ENCODE data around the gene MRO. TPM values are rescaled to one million over a fixed set of nuclear protein-coding genes. Genes with fewer than 3 reads are reported as not detected.

Gene MRO
- polyA plus RNA-seq, 1 of the 3 experiments (the other 2 are of a cell fraction), result not detected

GRCh38 chr18:50793641-50794565, 25.9 kb downstream of the MRO start:
- Histone ChIP-seq H3K9me3 (no peaks in the 10 kb centered on the region), H2AFZ (ENCODE audit: low read depth) (no peak overlapping the region), H4K20me1 (ENCODE audit: insufficient read depth) (no peaks in the 10 kb centered on the region), H3K9ac (no peak overlapping the region), H3K4me2 (no peak overlapping the region), H3K79me2 (ENCODE audit: insufficient read depth) (no peaks in the 10 kb centered on the region), H3K36me3 (replicated peaks in 1 of 2; ENCODE audit: control insufficient read depth in 1 of 2, insufficient read depth in 2 of 2, low read length in 1 of 2) (no peaks in the 10 kb centered on the region), H3K4me3 (ENCODE audit: low read depth in 2 of 2, low read length in 1 of 2) (no peak overlapping the region), H3K27ac (ENCODE audit: low read depth in 2 of 2, low read length in 1 of 2) (no peak overlapping the region), H3K9me2 (no peaks in the 10 kb centered on the region), H3K27me3 (ENCODE audit: insufficient read depth) (no peaks in the 10 kb centered on the region; the same call in 1 of the 2 replicates), H3K4me1 (ENCODE audit: control insufficient read depth in 1 of 2, insufficient read depth in 2 of 2, low read depth in 1 of 2, low read length in 1 of 2) (no peaks in the 10 kb centered on the region; a peak in 1 of 4 replicates), H3F3A (replicated peaks; ENCODE audit: insufficient read depth) (no peaks in the 10 kb centered on the region)
- 53% methylated on average over 10 of the region's 10 CpGs for WGBS (ENCODE audit: low lambda C conversion rate)
- TF ChIP-seq YY1 (IDR thresholded peaks at IDR 0.05; ENCODE audit: low read depth) (no peak), NFIC (IDR thresholded peaks at IDR 0.05; ENCODE audit: borderline replicate concordance) (no peak), SMC3 (IDR thresholded peaks at IDR 0.05; ENCODE audit: low read depth, low read length) (no peak), MXI1 (IDR thresholded peaks at IDR 0.05; ENCODE audit: low read depth, low read length) (no peak), POLR2AphosphoS5 (IDR thresholded peaks at IDR 0.05; ENCODE audit: low read depth, low read length) (no peak), USF1 (IDR thresholded peaks at IDR 0.05; ENCODE audit: borderline replicate concordance, low read depth) (no peak), MEF2A (IDR thresholded peaks at IDR 0.05; ENCODE audit: borderline replicate concordance, low read depth) (no peak), FOSL2 (IDR thresholded peaks at IDR 0.05; ENCODE audit: borderline replicate concordance, low read depth) (no peak), EP300 (IDR thresholded peaks at IDR 0.05; ENCODE audit: borderline replicate concordance in 1 of 2, low read depth in 1 of 2, low read length in 1 of 2) (no peak), FOXM1 (IDR thresholded peaks at IDR 0.05; ENCODE audit: low read depth) (no peak), TCF12 (IDR thresholded peaks at IDR 0.05) (no peak)
- TF ChIP-seq, protein P1, sequence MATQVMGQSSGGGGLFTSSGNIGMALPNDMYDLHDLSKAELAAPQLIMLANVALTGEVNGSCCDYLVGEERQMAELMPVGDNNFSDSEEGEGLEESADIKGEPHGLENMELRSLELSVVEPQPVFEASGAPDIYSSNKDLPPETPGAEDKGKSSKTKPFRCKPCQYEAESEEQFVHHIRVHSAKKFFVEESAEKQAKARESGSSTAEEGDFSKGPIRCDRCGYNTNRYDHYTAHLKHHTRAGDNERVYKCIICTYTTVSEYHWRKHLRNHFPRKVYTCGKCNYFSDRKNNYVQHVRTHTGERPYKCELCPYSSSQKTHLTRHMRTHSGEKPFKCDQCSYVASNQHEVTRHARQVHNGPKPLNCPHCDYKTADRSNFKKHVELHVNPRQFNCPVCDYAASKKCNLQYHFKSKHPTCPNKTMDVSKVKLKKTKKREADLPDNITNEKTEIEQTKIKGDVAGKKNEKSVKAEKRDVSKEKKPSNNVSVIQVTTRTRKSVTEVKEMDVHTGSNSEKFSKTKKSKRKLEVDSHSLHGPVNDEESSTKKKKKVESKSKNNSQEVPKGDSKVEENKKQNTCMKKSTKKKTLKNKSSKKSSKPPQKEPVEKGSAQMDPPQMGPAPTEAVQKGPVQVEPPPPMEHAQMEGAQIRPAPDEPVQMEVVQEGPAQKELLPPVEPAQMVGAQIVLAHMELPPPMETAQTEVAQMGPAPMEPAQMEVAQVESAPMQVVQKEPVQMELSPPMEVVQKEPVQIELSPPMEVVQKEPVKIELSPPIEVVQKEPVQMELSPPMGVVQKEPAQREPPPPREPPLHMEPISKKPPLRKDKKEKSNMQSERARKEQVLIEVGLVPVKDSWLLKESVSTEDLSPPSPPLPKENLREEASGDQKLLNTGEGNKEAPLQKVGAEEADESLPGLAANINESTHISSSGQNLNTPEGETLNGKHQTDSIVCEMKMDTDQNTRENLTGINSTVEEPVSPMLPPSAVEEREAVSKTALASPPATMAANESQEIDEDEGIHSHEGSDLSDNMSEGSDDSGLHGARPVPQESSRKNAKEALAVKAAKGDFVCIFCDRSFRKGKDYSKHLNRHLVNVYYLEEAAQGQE (IDR thresholded peaks at IDR 0.05; ENCODE audit: low read depth, low read length), result no peak
- CTCF ChIA-PET, result interaction anchor here (1.4 kb wide), 1 partner anchor 16 kb away, joined by 3 read pairs; no protein-coding TSS in a partner anchor
- no peak for DNase-seq
- POLR2A ChIA-PET, result no interaction called here

- H3K9ac ChIP-seq, result no peak overlapping the region
- no peaks in the 10 kb centered on the region for H3K79me2 ChIP-seq (ENCODE audit: insufficient read depth)
- H3K9me3 ChIP-seq, result no peaks in the 10 kb centered on the region
- POLR2A ChIA-PET, result no interaction called here
- no peak overlapping the region for H3K27ac ChIP-seq (ENCODE audit: low read depth in 2 of 2, low read length in 1 of 2)
- no peaks in the 10 kb centered on the region for H3F3A ChIP-seq (replicated peaks; ENCODE audit: insufficient read depth)
- CTCF ChIA-PET, result interaction anchor here (1.4 kb wide), 1 partner anchor 17 kb away, joined by 3 read pairs; no protein-coding TSS in a partner anchor
- no peaks in the 10 kb centered on the region; a peak in 1 of 4 replicates for H3K4me1 ChIP-seq (ENCODE audit: control insufficient read depth in 1 of 2, insufficient read depth in 2 of 2, low read depth in 1 of 2, low read length in 1 of 2)
- no peak for DNase-seq
- H3K9me2 ChIP-seq, result no peaks in the 10 kb centered on the region
- no peaks in the 10 kb centered on the region; the same call in 1 of the 2 replicates for H3K27me3 ChIP-seq (ENCODE audit: insufficient read depth)
- H4K20me1 ChIP-seq (ENCODE audit: insufficient read depth), result no peaks in the 10 kb centered on the region
- no peak overlapping the region for H2AFZ ChIP-seq (ENCODE audit: low read depth)
- H3K36me3 ChIP-seq (replicated peaks in 1 of 2; ENCODE audit: control insufficient read depth in 1 of 2, insufficient read depth in 2 of 2, low read length in 1 of 2), result no peaks in the 10 kb centered on the region
- WGBS (ENCODE audit: low lambda C conversion rate), result 73% methylated on average over 5 of the region's 5 CpGs
- H3K4me3 ChIP-seq (ENCODE audit: low read depth in 2 of 2, low read length in 1 of 2), result no peak overlapping the region
- no peak overlapping the region for H3K4me2 ChIP-seq
- TF ChIP-seq EZH2phosphoT487 (IDR thresholded peaks at IDR 0.05; ENCODE audit: borderline replicate concordance, low read depth), result no peak
- no peak for TF ChIP-seq MEF2A (IDR thresholded peaks at IDR 0.05; ENCODE audit: borderline replicate concordance, low read depth)
- TF ChIP-seq POLR2AphosphoS5 (IDR thresholded peaks at IDR 0.05; ENCODE audit: low read depth, low read length), result no peak
- TF ChIP-seq, protein P2, sequence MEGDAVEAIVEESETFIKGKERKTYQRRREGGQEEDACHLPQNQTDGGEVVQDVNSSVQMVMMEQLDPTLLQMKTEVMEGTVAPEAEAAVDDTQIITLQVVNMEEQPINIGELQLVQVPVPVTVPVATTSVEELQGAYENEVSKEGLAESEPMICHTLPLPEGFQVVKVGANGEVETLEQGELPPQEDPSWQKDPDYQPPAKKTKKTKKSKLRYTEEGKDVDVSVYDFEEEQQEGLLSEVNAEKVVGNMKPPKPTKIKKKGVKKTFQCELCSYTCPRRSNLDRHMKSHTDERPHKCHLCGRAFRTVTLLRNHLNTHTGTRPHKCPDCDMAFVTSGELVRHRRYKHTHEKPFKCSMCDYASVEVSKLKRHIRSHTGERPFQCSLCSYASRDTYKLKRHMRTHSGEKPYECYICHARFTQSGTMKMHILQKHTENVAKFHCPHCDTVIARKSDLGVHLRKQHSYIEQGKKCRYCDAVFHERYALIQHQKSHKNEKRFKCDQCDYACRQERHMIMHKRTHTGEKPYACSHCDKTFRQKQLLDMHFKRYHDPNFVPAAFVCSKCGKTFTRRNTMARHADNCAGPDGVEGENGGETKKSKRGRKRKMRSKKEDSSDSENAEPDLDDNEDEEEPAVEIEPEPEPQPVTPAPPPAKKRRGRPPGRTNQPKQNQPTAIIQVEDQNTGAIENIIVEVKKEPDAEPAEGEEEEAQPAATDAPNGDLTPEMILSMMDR (IDR thresholded peaks at IDR 0.05), result no peak
- TF ChIP-seq, protein P3, sequence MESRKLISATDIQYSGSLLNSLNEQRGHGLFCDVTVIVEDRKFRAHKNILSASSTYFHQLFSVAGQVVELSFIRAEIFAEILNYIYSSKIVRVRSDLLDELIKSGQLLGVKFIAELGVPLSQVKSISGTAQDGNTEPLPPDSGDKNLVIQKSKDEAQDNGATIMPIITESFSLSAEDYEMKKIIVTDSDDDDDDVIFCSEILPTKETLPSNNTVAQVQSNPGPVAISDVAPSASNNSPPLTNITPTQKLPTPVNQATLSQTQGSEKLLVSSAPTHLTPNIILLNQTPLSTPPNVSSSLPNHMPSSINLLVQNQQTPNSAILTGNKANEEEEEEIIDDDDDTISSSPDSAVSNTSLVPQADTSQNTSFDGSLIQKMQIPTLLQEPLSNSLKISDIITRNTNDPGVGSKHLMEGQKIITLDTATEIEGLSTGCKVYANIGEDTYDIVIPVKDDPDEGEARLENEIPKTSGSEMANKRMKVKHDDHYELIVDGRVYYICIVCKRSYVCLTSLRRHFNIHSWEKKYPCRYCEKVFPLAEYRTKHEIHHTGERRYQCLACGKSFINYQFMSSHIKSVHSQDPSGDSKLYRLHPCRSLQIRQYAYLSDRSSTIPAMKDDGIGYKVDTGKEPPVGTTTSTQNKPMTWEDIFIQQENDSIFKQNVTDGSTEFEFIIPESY (IDR thresholded peaks at IDR 0.05; ENCODE audit: borderline replicate concordance, low read depth), result no peak
- no peak for TF ChIP-seq JUND (IDR thresholded peaks at IDR 0.05)
- no peak for TF ChIP-seq GATA2 (CRISPR knock-in tag; IDR thresholded peaks at IDR 0.05)
- TF ChIP-seq FOXJ3 (CRISPR knock-in tag; IDR thresholded peaks at IDR 0.05), result no peak
- TF ChIP-seq MXI1 (IDR thresholded peaks at IDR 0.05; ENCODE audit: low read depth, low read length), result no peak
Observed at GRCh38 chr18:50792885-50793284, 26.9 kb downstream of the MRO start.

Measured in SK-N-SH (cell line).